Measurements from ENCODE around the gene BAZ2B. TPM values are rescaled to one million over a fixed set of nuclear protein-coding genes. Genes with fewer than 3 reads are reported as not detected.
"Not testable (repeated sequence)": the region's sequence is repeated elsewhere in the genome, so short reads cannot be mapped to it uniquely, and the experiment has no call there.

The BAZ2B gene
- polyA plus RNA-seq, 1 donor = 52.9 TPM

DNA sequence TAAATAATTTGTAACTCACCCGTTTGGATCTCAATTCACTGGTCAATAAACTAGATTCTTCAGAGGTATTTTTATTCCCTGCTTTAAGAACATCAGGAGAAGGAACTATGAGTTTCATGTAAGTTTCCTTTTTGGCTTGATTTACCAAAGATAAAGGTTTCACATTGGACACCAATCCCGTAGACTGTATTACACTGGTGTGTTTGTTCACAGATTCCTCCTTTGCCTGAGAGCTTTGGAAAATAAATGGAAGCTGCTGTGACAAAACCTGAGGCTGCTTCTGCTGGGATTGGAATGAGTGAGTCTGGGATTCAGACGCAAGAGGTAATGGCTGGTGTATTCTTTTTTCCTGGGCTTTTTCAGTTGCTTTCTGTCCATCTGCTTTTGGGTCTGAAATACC, 178.1 kb downstream of the BAZ2B start:
- peaks cover 23% of the 10 kb centered on the region for H3K36me3 ChIP-seq (ENCODE audit: control insufficient read depth, insufficient read depth, low read length)
- no peaks in the 10 kb centered on the region for H3K9me3 ChIP-seq (ENCODE audit: control insufficient read depth, low read depth, low read length)
- H3K4me1 ChIP-seq (ENCODE audit: control insufficient read depth, insufficient read depth, low read length) = no peaks in the 10 kb centered on the region
- no peak overlapping the region for H3K27ac ChIP-seq (ENCODE audit: low read length)
- 100% methylated on average over 1 of the region's 3 CpGs for WGBS (ENCODE audit: insufficient coverage, low lambda C conversion rate)
- no peak overlapping the region for H3K4me3 ChIP-seq (ENCODE audit: low read length)
- H3K27me3 ChIP-seq (ENCODE audit: control insufficient read depth, insufficient read depth, low read length) = no peaks in the 10 kb centered on the region
- no peak for DNase-seq

DNA sequence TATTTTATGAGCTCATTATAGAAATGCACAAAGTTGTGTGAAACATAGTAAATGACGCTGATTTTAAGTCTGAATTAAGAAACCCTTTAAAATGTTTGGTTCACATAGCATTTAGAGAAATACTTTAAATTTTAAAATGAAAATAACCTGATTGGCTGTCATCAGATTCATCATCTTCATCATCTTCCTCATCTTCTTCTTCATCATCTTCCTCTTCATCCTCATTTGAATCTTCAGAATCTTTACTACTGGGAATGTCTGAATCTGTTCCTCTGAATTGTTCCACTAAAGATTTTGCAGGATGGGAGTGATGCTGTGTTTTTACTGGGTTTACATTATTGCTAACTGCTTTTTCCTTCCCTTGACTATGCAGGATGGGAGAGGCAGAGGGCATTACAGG, 183.7 kb downstream of the BAZ2B start:
- H3K9me3 ChIP-seq (ENCODE audit: control insufficient read depth, low read depth, low read length) = no peaks in the 10 kb centered on the region
- no peak overlapping the region for H3K4me3 ChIP-seq (ENCODE audit: low read length)
- 100% methylated on average over 1 of the region's 1 CpG for WGBS (ENCODE audit: insufficient coverage, low lambda C conversion rate)
- H3K27ac ChIP-seq (ENCODE audit: low read length) = no peak overlapping the region
- H3K4me1 ChIP-seq (ENCODE audit: control insufficient read depth, insufficient read depth, low read length) = no peaks in the 10 kb centered on the region
- no peaks in the 10 kb centered on the region for H3K27me3 ChIP-seq (ENCODE audit: control insufficient read depth, insufficient read depth, low read length)
- peaks cover 27% of the 10 kb centered on the region for H3K36me3 ChIP-seq (ENCODE audit: control insufficient read depth, insufficient read depth, low read length)
- no peak for DNase-seq

DNA sequence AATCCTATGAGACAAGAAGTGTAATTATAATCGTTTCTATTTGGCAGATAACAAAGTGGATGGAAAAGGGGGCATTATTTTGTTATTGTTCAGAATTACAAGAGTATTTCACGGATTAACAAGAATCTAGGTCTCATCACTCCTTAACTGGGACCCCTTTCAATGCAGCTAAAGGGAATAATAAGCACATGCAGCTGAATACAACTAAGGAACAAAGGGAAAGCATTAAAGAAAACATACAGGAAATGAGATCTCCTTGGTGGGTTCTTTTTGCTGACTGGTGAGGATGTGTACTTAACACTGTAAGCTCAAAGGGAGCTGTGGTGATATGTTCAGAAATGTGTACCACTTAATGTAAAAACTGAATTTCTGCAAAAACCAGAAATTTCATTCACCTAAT, 189.3 kb downstream of the BAZ2B start:
- Histone ChIP-seq H3K36me3 (ENCODE audit: control insufficient read depth, insufficient read depth, low read length) (peaks cover 25% of the 10 kb centered on the region), H3K4me3 (ENCODE audit: low read length) (no peak overlapping the region), H3K4me1 (ENCODE audit: control insufficient read depth, insufficient read depth, low read length) (no peaks in the 10 kb centered on the region), H3K27me3 (ENCODE audit: control insufficient read depth, insufficient read depth, low read length) (no peaks in the 10 kb centered on the region), H3K27ac (ENCODE audit: low read length) (no peak overlapping the region), H3K9me3 (ENCODE audit: control insufficient read depth, low read depth, low read length) (no peaks in the 10 kb centered on the region)
- DNase-seq = no peak
- WGBS (ENCODE audit: insufficient coverage, low lambda C conversion rate) = 90% methylated on average over 2 of the region's 2 CpGs

DNA sequence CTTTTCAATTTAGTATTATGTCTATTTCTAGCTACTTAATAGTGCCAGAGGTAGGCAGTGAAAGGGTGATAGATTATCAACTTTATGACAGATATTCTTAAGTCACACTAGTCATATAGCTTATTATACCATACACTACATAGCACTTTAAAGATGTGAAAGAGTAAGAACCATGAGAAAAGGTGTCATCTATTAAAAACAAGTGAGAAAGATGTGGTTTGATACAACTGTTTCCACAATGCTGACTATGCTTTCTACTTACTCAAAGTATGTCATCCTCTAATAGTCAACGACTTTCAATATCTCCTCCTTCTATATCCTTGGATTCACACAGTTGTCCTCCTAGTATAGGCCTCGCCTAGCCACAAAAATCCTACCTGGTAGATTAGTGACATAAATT, 196.9 kb downstream of the BAZ2B start:
- WGBS (ENCODE audit: insufficient coverage, low lambda C conversion rate) = no CpG with 5 or more reads among the region's 2 CpGs
- no peaks in the 10 kb centered on the region for H3K9me3 ChIP-seq (ENCODE audit: control insufficient read depth, low read depth, low read length)
- H3K4me1 ChIP-seq (ENCODE audit: control insufficient read depth, insufficient read depth, low read length) = no peaks in the 10 kb centered on the region
- H3K4me3 ChIP-seq (ENCODE audit: low read length) = no peak overlapping the region
- H3K27me3 ChIP-seq (ENCODE audit: control insufficient read depth, insufficient read depth, low read length) = no peaks in the 10 kb centered on the region
- no peak overlapping the region for H3K27ac ChIP-seq (ENCODE audit: low read length)
- DNase-seq = no peak
- peaks cover 7% of the 10 kb centered on the region for H3K36me3 ChIP-seq (ENCODE audit: control insufficient read depth, insufficient read depth, low read length)

DNA sequence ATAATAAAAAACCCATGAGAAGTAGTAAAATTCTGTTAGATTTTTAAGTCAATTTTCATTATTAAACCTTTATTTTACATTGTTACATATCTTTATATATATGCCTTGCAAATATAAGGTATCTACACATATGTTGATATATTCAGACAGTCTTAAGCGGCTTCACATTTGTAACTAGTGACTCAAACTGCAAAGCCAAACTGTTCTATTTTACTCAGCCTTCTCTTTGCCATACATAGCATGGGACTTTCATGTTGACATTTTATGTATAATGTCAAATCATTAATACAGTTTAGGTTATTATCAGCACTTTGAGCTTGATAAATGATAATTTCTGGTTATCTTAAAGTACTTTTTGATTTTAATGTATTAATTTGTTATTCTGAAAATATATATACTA, 204.9 kb downstream of the BAZ2B start:
- no peaks in the 10 kb centered on the region for H3K27me3 ChIP-seq (ENCODE audit: control insufficient read depth, insufficient read depth, low read length)
- DNase-seq = no peak
- no peaks in the 10 kb centered on the region for H3K9me3 ChIP-seq (ENCODE audit: control insufficient read depth, low read depth, low read length)
- no peaks in the 10 kb centered on the region for H3K4me1 ChIP-seq (ENCODE audit: control insufficient read depth, insufficient read depth, low read length)
- H3K27ac ChIP-seq (ENCODE audit: low read length) = no peak overlapping the region
- 100% methylated on average over 1 of the region's 1 CpG for WGBS (ENCODE audit: insufficient coverage, low lambda C conversion rate)
- H3K36me3 ChIP-seq (ENCODE audit: control insufficient read depth, insufficient read depth, low read length) = peaks cover 29% of the 10 kb centered on the region
- H3K4me3 ChIP-seq (ENCODE audit: low read length) = no peak overlapping the region

DNA sequence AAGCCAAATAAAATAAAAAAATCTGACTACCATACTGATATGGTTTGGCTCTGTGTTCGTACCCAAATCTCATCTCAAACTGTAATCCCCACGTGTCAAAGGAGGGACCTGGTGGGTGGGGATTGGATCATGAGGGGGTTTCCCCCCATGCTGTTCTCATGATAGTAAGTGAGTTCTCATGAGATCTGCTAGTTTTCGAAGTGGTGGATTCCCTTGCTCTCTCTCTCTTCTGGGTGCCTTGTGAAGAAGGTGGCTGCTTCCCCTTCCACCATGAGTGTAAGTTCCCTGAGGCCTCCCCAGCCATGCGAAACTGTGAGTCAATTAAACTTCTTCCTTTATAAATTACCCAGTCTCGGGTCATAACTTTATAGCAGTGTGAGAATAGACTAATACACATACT, 206.1 kb downstream of the BAZ2B start:
- no peaks in the 10 kb centered on the region for H3K27me3 ChIP-seq (ENCODE audit: control insufficient read depth, insufficient read depth, low read length)
- no CpG with 5 or more reads among the region's 5 CpGs for WGBS (ENCODE audit: insufficient coverage, low lambda C conversion rate)
- H3K27ac ChIP-seq (ENCODE audit: low read length) = no peak overlapping the region
- no peaks in the 10 kb centered on the region for H3K4me1 ChIP-seq (ENCODE audit: control insufficient read depth, insufficient read depth, low read length)
- H3K36me3 ChIP-seq (ENCODE audit: control insufficient read depth, insufficient read depth, low read length) = peaks cover 34% of the 10 kb centered on the region
- no peak overlapping the region for H3K4me3 ChIP-seq (ENCODE audit: low read length)
- H3K9me3 ChIP-seq (ENCODE audit: control insufficient read depth, low read depth, low read length) = no peaks in the 10 kb centered on the region
- no peak for DNase-seq

DNA sequence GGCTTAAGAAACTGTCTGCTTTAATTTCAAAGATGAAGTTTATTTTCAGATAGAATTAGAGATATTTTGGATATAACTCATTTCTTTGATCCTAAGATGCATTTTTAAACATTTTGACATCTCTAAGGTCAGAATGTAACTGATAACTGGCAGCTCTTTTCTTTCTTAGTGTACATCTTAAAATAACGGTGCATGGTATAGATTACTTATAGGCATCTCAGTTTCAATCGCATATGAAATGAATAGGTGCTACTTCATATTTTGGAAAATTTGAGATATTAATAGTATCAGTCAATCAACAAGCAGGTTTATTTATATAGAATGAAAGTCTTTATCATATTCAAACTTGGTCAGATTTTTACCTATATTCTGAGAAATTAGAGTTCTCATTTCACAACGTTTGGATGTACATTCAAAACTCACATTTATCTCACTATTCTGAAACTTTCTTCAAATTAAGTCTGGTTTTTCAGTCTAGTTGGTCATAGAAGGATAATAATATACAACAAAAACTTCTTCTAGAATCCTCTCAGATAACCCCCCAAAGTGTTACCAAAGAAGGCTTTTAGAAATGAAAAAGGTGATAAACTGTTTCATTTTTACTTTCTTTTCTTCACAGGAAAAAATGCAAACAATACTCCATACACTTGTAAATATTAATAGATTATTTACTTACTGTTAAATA, 207.1 kb downstream of the BAZ2B start:
- Histone ChIP-seq H3K27me3 (ENCODE audit: control insufficient read depth, insufficient read depth, low read length) (no peaks in the 10 kb centered on the region), H3K4me1 (ENCODE audit: control insufficient read depth, insufficient read depth, low read length) (no peaks in the 10 kb centered on the region), H3K27ac (ENCODE audit: low read length) (no peak overlapping the region), H3K9me3 (ENCODE audit: control insufficient read depth, low read depth, low read length) (no peaks in the 10 kb centered on the region), H3K36me3 (ENCODE audit: control insufficient read depth, insufficient read depth, low read length) (peaks cover 38% of the 10 kb centered on the region), H3K4me3 (ENCODE audit: low read length) (no peak overlapping the region)
- no CpG with 5 or more reads among the region's 3 CpGs for WGBS (ENCODE audit: insufficient coverage, low lambda C conversion rate)
- no peak for DNase-seq

DNA sequence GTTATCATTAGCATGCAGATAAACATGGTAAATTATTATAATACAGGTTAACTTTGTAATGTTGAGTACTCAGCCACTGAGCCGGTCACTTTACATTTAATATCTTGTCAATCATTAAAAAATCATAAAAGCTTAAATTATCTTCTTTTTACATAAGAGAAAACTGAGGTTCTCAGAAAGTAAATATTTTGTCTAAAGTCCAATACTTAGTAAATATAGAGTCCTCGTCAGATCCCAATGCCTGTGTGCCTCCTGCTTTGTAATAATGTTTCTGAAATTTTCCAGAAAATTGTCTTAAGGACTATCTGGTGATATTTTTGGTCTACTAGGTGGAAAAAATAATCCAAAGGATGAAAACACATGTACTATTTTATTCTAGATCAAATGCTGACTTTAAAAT, 213.6 kb downstream of the BAZ2B start:
- Histone ChIP-seq H3K9me3 (ENCODE audit: control insufficient read depth, low read depth, low read length) (no peaks in the 10 kb centered on the region), H3K27me3 (ENCODE audit: control insufficient read depth, insufficient read depth, low read length) (no peaks in the 10 kb centered on the region), H3K4me1 (ENCODE audit: control insufficient read depth, insufficient read depth, low read length) (no peaks in the 10 kb centered on the region), H3K36me3 (ENCODE audit: control insufficient read depth, insufficient read depth, low read length) (peaks cover 13% of the 10 kb centered on the region), H3K27ac (ENCODE audit: low read length) (no peak overlapping the region), H3K4me3 (ENCODE audit: low read length) (no peak overlapping the region)
- WGBS (ENCODE audit: insufficient coverage, low lambda C conversion rate) = no CpG with 5 or more reads among the region's 2 CpGs
- no peak for DNase-seq

DNA sequence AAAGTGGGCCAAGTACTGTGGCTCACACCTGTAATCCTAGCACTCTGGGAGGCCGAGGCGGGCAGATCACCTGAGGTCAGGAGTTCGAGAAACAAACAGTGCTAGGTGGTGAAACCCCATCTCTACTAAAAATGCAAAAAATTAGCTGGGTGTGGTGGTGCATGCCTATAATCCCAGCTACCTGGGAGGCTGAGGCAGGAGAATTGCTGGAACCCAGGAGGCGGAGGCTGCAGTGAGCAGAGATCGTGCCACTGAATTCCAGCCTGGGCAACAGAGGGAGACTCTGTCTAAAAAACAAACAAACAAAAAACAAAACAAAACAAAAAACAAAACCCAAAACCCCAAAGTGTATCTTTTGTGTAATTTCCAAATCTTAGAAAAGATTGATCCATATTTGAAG, 214.2 kb downstream of the BAZ2B start:
- not testable (repeated sequence) for H3K27me3 ChIP-seq (ENCODE audit: control insufficient read depth, insufficient read depth, low read length)
- 100% methylated on average over 1 of the region's 5 CpGs for WGBS (ENCODE audit: insufficient coverage, low lambda C conversion rate)

DNA sequence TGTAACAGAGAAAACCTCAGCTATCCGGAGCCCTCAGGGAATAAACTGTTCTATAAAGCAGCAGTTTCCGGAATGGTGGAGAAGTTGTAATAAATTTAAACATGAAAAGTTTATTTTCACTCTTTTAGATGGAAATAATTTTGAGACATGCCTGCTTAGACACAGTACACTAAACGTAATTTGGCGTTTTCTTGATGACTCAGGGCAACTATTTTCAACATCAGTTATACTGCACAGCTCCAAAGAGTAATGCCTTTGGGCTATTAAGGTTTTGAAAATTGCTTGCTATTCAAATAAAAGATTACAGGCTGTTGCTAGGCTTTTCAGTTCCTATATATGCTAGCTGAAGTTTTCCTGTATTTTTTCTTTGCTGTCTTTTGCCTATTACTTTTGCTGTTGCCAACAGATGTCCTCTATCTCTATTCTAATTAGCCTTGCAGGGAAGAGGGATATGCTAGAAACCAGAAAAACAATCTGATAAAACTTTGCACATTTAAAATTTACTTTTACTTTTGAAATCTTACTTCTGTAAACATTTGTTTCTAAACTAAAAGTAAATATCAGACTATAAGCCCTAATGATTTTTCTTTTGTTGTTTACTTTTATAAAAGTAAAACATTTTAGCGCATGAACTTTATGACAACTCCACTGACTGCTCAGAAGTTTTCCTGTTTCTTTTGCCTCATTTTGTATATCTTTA, 216.5 kb downstream of the BAZ2B start:
- no peak overlapping the region for H3K4me3 ChIP-seq (ENCODE audit: low read length)
- peaks cover 13% of the 10 kb centered on the region for H3K36me3 ChIP-seq (ENCODE audit: control insufficient read depth, insufficient read depth, low read length)
- H3K4me1 ChIP-seq (ENCODE audit: control insufficient read depth, insufficient read depth, low read length) = no peaks in the 10 kb centered on the region
- H3K27ac ChIP-seq (ENCODE audit: low read length) = no peak overlapping the region
- H3K9me3 ChIP-seq (ENCODE audit: control insufficient read depth, low read depth, low read length) = no peaks in the 10 kb centered on the region
- 74% methylated on average over 4 of the region's 5 CpGs for WGBS (ENCODE audit: insufficient coverage, low lambda C conversion rate)
- no peak for DNase-seq
- H3K27me3 ChIP-seq (ENCODE audit: control insufficient read depth, insufficient read depth, low read length) = no peaks in the 10 kb centered on the region

More for the DNA sequence above, 214.2 kb downstream of the BAZ2B start:
- H3K9me3 ChIP-seq (ENCODE audit: control insufficient read depth, low read depth, low read length); H3K4me1 ChIP-seq (ENCODE audit: control insufficient read depth, insufficient read depth, low read length); H3K27ac ChIP-seq (ENCODE audit: low read length); H3K4me3 ChIP-seq (ENCODE audit: low read length); DNase-seq: not testable (repeated sequence)
- peaks cover 13% of the 10 kb centered on the region for H3K36me3 ChIP-seq (ENCODE audit: control insufficient read depth, insufficient read depth, low read length)

DNA sequence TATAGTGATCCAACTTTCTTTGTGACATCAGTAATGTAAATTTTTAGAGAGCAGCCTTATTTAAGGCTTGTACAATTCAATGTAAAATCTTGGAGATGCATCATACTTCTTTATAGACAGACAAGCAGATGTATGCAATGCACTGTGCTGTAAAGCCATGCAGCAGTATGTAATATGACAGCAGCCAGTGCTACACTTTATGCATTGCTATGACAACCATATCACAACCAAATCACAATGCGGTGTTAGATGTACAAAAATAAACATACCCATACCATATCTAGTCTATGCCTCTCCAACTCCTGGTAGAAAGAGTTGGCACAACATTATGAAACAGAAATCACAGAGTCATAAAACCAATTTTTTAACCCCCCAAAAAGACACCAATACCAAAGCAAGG, 219.5 kb downstream of the BAZ2B start:
- Histone ChIP-seq H3K4me1 (ENCODE audit: control insufficient read depth, insufficient read depth, low read length) (no peaks in the 10 kb centered on the region), H3K27me3 (ENCODE audit: control insufficient read depth, insufficient read depth, low read length) (no peaks in the 10 kb centered on the region), H3K9me3 (ENCODE audit: control insufficient read depth, low read depth, low read length) (no peaks in the 10 kb centered on the region), H3K36me3 (ENCODE audit: control insufficient read depth, insufficient read depth, low read length) (peaks cover 34% of the 10 kb centered on the region), H3K27ac (ENCODE audit: low read length) (no peak overlapping the region), H3K4me3 (ENCODE audit: low read length) (no peak overlapping the region)
- DNase-seq = no peak
- no CpG with 5 or more reads among the region's 1 CpG for WGBS (ENCODE audit: insufficient coverage, low lambda C conversion rate)
